Measurements from ENCODE around the gene PSMD2.
A peak's percentile ranks its signal among the peaks of the same experiment; 100 is the strongest.

- TF ChIP-seq, protein P1, sequence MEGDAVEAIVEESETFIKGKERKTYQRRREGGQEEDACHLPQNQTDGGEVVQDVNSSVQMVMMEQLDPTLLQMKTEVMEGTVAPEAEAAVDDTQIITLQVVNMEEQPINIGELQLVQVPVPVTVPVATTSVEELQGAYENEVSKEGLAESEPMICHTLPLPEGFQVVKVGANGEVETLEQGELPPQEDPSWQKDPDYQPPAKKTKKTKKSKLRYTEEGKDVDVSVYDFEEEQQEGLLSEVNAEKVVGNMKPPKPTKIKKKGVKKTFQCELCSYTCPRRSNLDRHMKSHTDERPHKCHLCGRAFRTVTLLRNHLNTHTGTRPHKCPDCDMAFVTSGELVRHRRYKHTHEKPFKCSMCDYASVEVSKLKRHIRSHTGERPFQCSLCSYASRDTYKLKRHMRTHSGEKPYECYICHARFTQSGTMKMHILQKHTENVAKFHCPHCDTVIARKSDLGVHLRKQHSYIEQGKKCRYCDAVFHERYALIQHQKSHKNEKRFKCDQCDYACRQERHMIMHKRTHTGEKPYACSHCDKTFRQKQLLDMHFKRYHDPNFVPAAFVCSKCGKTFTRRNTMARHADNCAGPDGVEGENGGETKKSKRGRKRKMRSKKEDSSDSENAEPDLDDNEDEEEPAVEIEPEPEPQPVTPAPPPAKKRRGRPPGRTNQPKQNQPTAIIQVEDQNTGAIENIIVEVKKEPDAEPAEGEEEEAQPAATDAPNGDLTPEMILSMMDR (IDR thresholded peaks at IDR 0.05): peak in 6 of 7 experiments; percentile 26 to 69 (median 64)
- TF ChIP-seq POLR2A (IDR thresholded peaks at IDR 0.05): no peak
Observed at GRCh38 chr3:184284696-184285095, 14.3 kb upstream of the PSMD2 start.
